Measurements from ENCODE around the gene EMILIN1. TPM values are rescaled to one million over a fixed set of nuclear protein-coding genes. Genes with fewer than 3 reads are reported as not detected.

The EMILIN1 gene
- total and polyA plus RNA-seq, 2 of the 8 experiments (the other 6 are each of a cell fraction or from before 2014, with no cell fraction given), result 1.9 to 3.0 TPM

- TF ChIP-seq NANOG (IDR thresholded peaks at IDR 0.05; ENCODE audit: insufficient read depth, low read depth, low read length, poor library complexity, severe bottlenecking) (no peak), PHF8 (conservative IDR thresholded peaks at IDR 0.05; ENCODE audit: low read depth, low read length) (peak; percentile 64), TAF7 (optimal IDR thresholded peaks at IDR 0.05; ENCODE audit: borderline replicate concordance, low read depth, low read length) (no peak), JUN (IDR thresholded peaks at IDR 0.05; ENCODE audit: low read depth, low read length) (no peak), RNF2 (IDR thresholded peaks at IDR 0.05; ENCODE audit: borderline replicate concordance, low read depth, low read length, missing control alignments, poor library complexity, severe bottlenecking) (no peak), ATF3 (IDR thresholded peaks at IDR 0.05; ENCODE audit: insufficient read depth, low read depth, low read length) (no peak), POLR2A (IDR thresholded peaks at IDR 0.05; ENCODE audit: control extremely low read depth in 1 of 2, low read depth in 2 of 2, low read length in 2 of 2) (peak; percentile 51 to 74; a peak in 2 of 3 replicates), EZH2 (IDR thresholded peaks at IDR 0.05; ENCODE audit: low read depth, low read length, severe bottlenecking) (no peak), HDAC6 (IDR thresholded peaks at IDR 0.05; ENCODE audit: low read depth, low read length) (no peak), CHD2 (IDR thresholded peaks at IDR 0.05; ENCODE audit: low read length) (peak; percentile 62), RFX5 (IDR thresholded peaks at IDR 0.05; ENCODE audit: borderline replicate concordance, low read depth, low read length) (no peak), RBBP5 (IDR thresholded peaks at IDR 0.05; ENCODE audit: borderline replicate concordance, low read depth, low read length) (peak; percentile 95)
Observed at GRCh38 chr2:27050996-27051901, 27.2 kb upstream of the EMILIN1 start, which contains the start of gene AGBL5 (continued).

Data from H1 (cell line).